HEK293T (cell line): ENCODE data around the gene ANKRD11.

ENCODE experiments used
- CTCF ChIA-PET: fragments of 350-600 bp; formaldehyde crosslinking; extraction: SDS; loops from one replicate; lab custom pipeline; 2021; ENCODE audit warnings: antibody characterized with exemption, inconsistent platforms; lab: Yijun Ruan, JAX
- POLR2A ChIA-PET: fragments of 350-600 bp; formaldehyde crosslinking; extraction: SDS; loops from one replicate; lab custom pipeline; 2020; ENCODE audit warnings: antibody characterized with exemption, inconsistent platforms; lab: Yijun Ruan, JAX
- DNase-seq: peaks from one replicate; pipeline ENCODE4 v3.0.0; 2012; ENCODE audit warnings: mixed read lengths; ENCODE audit errors: extremely low spot score
- ARNT ChIP-seq: fragments of 450-650 bp; IDR thresholded peaks from 2 replicates; pipeline ENCODE4 v1.6.1; 2017; ENCODE audit warnings: mild to moderate bottlenecking
- BHLHE40 ChIP-seq: fragments of 450-650 bp; IDR thresholded peaks from 2 replicates; pipeline ENCODE4 v1.6.1; 2016; ENCODE audit warnings: mild to moderate bottlenecking, moderate library complexity, borderline replicate concordance
- CTBP1 ChIP-seq: fragments of 450-650 bp; IDR thresholded peaks from 2 replicates; pipeline ENCODE4 v1.6.1; 2016; ENCODE audit warnings: borderline replicate concordance
- ELF4 ChIP-seq: fragments of 450-650 bp; IDR thresholded peaks from 2 replicates; pipeline ENCODE4 v1.6.1; 2017; ENCODE audit warnings: antibody characterized with exemption
- FOXA1 ChIP-seq: fragments of 450-650 bp; IDR thresholded peaks from 2 replicates; pipeline ENCODE4 v1.6.1; 2016; ENCODE audit warnings: mild to moderate bottlenecking
- FOXK2 ChIP-seq: fragments of 450-650 bp; IDR thresholded peaks from 2 replicates; pipeline ENCODE4 v1.6.1; 2016; ENCODE audit warnings: mild to moderate bottlenecking
- FOXM1 ChIP-seq: fragments of 450-650 bp; IDR thresholded peaks from 2 replicates; pipeline ENCODE4 v1.6.1; 2017; ENCODE audit warnings: mild to moderate bottlenecking, borderline replicate concordance
- HDGF ChIP-seq: fragments of 450-650 bp; IDR thresholded peaks from 2 replicates; pipeline ENCODE4 v1.6.1; 2017; ENCODE audit warnings: antibody characterized with exemption, borderline replicate concordance
- L3MBTL2 ChIP-seq: fragments of 450-650 bp; conservative IDR thresholded peaks from 2 replicates; pipeline ENCODE4 v1.6.1; 2016; ENCODE audit warnings: mild to moderate bottlenecking
- LEF1 ChIP-seq: fragments of 450-650 bp; IDR thresholded peaks from 2 replicates; pipeline ENCODE4 v1.6.1; 2017; ENCODE audit warnings: mild to moderate bottlenecking, borderline replicate concordance
- NFRKB ChIP-seq: fragments of 450-650 bp; IDR thresholded peaks from 2 replicates; pipeline ENCODE4 v1.6.1; 2016; ENCODE audit warnings: mild to moderate bottlenecking, moderate library complexity
- SP1 ChIP-seq: fragments of 450-650 bp; IDR thresholded peaks from 2 replicates; pipeline ENCODE4 v1.6.1; 2017
- SUZ12 ChIP-seq: fragments of 450-650 bp; IDR thresholded peaks from 2 replicates; pipeline ENCODE4 v1.6.1; 2016; ENCODE audit warnings: mild to moderate bottlenecking
- TARDBP ChIP-seq: fragments of 450-650 bp; IDR thresholded peaks from 2 replicates; pipeline ENCODE4 v1.6.1; 2016
- ZNF384 ChIP-seq: fragments of 450-650 bp; IDR thresholded peaks from 2 replicates; pipeline ENCODE4 v1.6.1; 2016
- TF ChIP-seq, protein P1 (sequence below): fragments of 450-650 bp; IDR thresholded peaks from 2 replicates; pipeline ENCODE4 v1.6.1; 2016

The ANKRD11 gene

DNA sequence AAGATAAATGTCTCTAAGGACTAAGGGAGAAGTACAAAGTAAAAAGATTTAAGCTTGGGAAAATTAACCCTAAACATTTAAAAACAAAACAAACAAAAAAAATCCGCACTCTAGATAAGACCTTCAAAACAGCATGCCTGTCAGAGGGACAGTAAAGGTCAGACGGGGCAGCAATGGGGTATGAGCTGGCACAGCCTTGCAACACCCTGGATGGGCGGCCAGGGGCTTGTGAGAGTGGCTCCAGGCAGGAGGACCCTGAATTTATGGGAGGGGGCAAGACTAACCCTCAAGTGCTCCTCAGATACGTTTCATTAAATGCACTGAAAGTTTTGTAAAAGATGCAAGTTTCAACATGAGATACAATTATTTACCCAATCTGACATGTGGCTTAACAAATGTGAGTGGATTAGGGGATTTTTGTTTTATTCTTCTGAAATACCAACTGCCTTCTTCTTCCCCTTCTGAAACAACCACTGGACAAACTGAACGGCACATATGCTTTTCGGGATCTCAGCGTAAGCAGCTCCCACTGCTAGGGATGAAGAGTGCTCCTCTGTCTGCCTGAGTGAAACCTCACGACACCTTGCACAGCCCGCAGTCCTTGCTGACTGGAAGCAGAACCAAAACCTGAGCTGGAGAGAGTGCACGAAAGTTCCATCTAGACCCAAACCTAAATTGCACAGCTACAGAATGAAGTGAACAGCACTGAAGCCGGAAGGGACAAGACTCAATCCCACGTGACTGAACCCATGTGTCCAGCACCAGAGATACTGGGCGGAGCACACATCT lies 128.4 kb downstream of the ANKRD11 start:
- no peak for TF ChIP-seq HDGF
- no peak for TF ChIP-seq FOXA1
- TF ChIP-seq TARDBP: no peak
- no peak for TF ChIP-seq ELF4
- TF ChIP-seq, protein P1, sequence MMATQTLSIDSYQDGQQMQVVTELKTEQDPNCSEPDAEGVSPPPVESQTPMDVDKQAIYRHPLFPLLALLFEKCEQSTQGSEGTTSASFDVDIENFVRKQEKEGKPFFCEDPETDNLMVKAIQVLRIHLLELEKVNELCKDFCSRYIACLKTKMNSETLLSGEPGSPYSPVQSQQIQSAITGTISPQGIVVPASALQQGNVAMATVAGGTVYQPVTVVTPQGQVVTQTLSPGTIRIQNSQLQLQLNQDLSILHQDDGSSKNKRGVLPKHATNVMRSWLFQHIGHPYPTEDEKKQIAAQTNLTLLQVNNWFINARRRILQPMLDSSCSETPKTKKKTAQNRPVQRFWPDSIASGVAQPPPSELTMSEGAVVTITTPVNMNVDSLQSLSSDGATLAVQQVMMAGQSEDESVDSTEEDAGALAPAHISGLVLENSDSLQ: no peak
- TF ChIP-seq SP1: no peak
- no peak for TF ChIP-seq SUZ12
- no peak for TF ChIP-seq ARNT
- no peak for TF ChIP-seq FOXM1
- TF ChIP-seq BHLHE40: no peak
- no peak for DNase-seq
- ChIA-PET POLR2A (no interaction called here), CTCF (no interaction called here)

DNA sequence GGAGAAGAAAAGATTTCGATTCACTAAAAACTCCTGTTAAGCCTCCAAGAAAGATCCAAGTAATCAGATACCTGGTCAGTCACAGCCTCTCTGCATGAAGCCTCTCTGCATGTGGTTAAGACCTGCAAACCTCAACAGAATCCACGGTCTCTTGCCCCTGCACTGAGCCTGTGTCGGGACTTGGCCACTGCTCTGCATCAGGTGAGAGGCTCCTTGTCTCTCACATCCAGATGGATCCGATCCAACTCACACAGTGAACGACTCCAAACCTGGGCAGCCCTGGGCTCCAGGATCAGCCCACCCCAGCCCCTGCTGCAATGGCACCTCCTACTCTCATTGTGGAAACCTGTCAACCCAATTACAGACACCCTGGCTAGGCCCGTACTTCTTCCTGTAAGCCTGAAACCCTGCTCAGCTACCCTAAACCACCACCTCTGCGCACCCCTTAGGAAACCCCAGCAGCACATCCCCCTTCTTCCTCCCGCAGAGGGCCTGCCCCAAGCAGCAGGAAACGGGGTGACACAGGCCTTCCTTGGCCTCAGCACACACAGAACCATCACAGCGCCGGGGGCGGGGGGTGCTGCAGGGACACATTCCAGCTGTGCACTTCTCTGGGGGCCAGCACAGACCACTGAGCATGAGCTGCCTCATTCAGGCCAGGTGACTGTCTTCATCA lies 129.5 kb downstream of the ANKRD11 start:
- TF ChIP-seq HDGF (no peak), LEF1 (no peak), ZNF384 (no peak), FOXM1 (no peak), ARNT (no peak), FOXA1 (no peak), SP1 (no peak), L3MBTL2 (no peak)
- TF ChIP-seq, protein P1: no peak
- CTCF ChIA-PET: no interaction called here
- no peak for DNase-seq
- POLR2A ChIA-PET: no interaction called here

GRCh38 chr16:89359264-89360147 lies 130.9 kb downstream of the ANKRD11 start:
- no peak for DNase-seq
- CTCF ChIA-PET: no interaction called here
- POLR2A ChIA-PET: interaction anchor here (1.0 kb wide), 1 partner anchor 13 kb away, joined by 4 read pairs; no protein-coding TSS in a partner anchor
- no peak for TF ChIP-seq SUZ12
- TF ChIP-seq FOXA1: no peak
- TF ChIP-seq LEF1: no peak
- TF ChIP-seq NFRKB: no peak
- TF ChIP-seq, protein P1: no peak
- no peak for TF ChIP-seq SP1
- TF ChIP-seq FOXM1: no peak
- TF ChIP-seq ZNF384: no peak

DNA sequence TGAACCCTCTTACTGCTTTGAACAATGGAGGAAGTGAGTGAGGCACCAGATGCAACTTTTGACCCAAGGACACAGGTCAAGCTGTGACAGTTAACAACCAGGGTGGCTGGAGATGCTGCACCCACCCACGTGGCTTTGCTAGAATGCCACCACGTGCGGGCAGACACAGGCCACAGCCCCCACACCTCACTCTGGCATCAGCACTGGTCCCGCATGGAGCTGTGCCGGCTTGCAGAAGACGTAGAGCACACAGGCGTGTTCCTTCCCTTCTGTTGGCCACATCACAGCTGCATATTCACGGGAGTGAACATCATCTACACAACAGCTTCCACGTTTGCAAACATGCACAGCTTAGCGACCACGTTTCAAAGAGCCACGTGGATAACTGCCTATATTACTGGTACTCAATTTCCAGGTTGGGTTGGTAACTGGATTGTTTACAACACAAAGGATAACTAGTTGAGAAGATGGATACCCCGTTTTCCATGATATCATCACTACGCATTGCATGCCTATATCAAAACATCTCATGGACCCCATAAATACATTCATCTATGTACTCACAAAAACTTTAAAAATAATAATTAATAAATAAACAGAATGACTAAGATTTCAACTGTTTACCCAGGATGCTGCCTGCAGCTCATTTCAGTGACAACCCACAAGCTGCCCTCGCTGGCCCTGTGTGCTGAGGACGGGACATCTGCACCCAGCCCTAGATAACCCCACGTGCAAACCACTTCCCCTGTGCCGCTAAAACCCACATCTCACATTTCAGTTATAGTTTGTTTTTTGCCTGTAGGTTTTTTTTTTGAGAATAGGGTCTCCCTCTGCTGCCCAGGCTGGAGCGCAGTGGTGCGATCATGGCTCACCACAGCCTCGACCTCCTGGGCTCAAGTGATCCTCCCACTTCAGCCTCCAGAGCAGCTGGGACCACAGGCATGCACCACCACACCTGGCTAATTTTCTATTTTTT lies 132.0 kb downstream of the ANKRD11 start:
- TF ChIP-seq CTBP1 (no peak), NFRKB (no peak), TARDBP (no peak), SUZ12 (no peak), HDGF (no peak), SP1 (no peak), FOXK2 (no peak), ARNT (no peak), ZNF384 (no peak), L3MBTL2 (no peak), ELF4 (no peak)
- TF ChIP-seq, protein P1: no peak
- no peak for DNase-seq
- ChIA-PET POLR2A (no interaction called here), CTCF (no interaction called here)
